VCaP (cell line): Measurements from ENCODE around the gene TMTC2.

Experiments used
- H3K27ac ChIP-seq: fragments of 450-650 bp; 2 replicates; pipeline ENCODE4 v1.5.1; 2017
- TF ChIP-seq, protein P1 (sequence below): fragments of 450-650 bp; conservative IDR thresholded peaks from 2 replicates; pipeline ENCODE4 v1.5.1; 2017; ENCODE audit warnings: mild to moderate bottlenecking, moderate library complexity

Gene TMTC2

DNA sequence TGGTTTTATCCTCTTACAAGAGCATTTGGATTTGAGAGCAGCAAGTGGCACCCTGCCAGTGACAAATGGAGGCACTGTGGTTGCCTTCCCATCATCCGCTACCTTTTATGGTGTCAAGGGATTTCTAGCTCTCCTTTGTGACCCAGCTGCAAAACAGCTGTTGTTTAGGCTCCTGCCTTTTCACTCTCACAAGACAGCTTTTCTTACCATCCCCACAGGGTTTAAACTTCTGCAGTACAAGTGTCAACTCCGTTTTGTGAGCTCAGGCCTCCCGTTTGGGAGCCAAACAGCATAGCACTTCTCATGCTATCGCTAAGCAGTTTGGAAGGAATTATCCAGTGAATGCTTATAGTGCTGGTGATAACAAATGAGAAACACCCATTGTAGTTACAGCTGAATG lies 331.4 kb downstream of the TMTC2 start:
- TF ChIP-seq, protein P1, sequence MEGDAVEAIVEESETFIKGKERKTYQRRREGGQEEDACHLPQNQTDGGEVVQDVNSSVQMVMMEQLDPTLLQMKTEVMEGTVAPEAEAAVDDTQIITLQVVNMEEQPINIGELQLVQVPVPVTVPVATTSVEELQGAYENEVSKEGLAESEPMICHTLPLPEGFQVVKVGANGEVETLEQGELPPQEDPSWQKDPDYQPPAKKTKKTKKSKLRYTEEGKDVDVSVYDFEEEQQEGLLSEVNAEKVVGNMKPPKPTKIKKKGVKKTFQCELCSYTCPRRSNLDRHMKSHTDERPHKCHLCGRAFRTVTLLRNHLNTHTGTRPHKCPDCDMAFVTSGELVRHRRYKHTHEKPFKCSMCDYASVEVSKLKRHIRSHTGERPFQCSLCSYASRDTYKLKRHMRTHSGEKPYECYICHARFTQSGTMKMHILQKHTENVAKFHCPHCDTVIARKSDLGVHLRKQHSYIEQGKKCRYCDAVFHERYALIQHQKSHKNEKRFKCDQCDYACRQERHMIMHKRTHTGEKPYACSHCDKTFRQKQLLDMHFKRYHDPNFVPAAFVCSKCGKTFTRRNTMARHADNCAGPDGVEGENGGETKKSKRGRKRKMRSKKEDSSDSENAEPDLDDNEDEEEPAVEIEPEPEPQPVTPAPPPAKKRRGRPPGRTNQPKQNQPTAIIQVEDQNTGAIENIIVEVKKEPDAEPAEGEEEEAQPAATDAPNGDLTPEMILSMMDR = no peak
- no peak overlapping the region for H3K27ac ChIP-seq

DNA sequence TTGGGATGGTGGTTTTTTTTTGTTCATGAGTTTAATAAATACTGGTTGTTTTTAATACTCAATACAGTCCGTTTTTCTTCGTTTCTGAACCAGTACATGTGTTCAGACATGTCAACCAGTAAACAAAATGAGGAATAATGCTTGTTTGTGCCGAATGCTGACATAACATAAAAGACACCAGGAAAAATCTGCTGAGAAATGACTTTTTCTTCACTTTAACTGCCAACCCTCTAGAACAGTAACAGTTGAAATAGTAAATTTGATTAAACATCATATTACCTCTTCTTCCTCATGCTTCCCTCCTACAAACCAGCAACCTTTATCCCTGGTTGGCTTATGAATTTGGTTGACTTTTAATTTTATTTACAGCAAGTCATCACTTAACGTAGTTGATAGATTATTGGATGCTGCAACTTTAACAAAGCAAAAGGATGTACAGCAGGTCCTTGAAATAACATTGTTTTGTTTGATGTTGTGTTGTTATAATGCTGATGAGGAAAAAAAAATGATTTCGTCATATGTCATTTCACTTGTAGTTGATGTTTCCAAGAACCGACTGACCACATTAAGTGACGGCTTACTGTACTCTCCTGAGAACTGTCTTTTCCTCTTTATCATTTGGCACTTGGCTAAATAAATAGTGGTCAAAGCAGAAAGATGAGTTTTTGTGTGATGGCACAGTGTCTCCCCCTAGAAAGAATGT lies 340.5 kb downstream of the TMTC2 start:
- TF ChIP-seq, protein P1 = no peak

DNA sequence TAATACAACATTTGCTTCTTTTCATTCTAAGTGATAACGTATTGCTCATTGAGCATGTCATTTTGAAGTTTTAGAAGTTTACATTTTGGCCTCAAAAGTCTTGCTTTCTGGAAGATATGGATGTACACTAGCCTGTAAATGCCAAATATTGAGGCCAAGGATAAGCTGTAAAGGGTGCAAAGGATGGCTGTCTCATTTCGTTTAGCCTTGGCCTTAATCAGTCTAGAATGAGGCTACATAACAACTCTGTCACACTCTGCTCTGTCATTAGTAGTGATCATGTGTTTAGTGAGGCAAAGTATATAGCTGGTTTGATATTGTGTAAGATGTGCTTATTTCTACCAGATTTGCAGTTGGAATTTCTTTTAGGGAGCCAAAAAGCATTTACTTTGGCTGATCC lies 344.5 kb downstream of the TMTC2 start:
- no peak overlapping the region for H3K27ac ChIP-seq
- TF ChIP-seq, protein P1 = no peak

More for the DNA sequence above, 340.5 kb downstream of the TMTC2 start:
- no peak overlapping the region for H3K27ac ChIP-seq

DNA sequence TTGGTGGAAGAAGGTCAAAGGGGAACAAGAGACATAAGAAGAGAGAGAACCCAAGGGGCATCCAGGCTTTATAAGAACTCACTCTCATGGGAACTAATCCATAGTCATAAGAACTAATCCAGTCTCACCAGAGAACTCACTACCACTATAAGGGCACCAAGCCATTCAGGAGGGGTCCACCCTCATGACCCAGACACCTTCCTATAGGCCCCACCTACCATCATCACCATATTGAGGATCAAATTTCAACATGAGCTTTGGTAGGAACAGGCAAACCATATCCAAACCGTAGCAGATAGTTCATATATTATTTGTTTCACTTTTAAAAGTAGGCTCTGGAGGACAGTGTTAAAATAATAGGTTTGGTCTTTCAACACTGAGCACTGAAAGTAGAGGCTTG lies 350.1 kb downstream of the TMTC2 start:
- no peak overlapping the region for H3K27ac ChIP-seq
- TF ChIP-seq, protein P1 = no peak

DNA sequence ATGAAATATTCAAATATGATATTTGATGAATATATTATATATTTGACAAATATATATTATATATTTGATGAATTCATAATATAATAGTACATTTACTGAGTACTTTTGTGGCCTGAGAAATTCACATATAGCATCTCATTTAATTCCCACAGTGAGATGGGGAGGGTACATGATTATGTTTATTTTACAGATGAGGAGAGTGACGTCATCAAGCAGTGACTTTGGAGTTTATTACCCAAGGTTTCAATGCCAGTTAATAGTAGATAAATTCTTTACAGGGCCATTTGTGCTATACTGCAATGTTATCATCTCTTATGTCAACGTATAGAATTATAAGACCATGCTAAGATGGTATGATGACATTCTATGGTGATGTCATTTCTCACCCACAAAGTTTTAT lies 352.7 kb downstream of the TMTC2 start:
- no peak overlapping the region for H3K27ac ChIP-seq
- TF ChIP-seq, protein P1 = no peak

DNA sequence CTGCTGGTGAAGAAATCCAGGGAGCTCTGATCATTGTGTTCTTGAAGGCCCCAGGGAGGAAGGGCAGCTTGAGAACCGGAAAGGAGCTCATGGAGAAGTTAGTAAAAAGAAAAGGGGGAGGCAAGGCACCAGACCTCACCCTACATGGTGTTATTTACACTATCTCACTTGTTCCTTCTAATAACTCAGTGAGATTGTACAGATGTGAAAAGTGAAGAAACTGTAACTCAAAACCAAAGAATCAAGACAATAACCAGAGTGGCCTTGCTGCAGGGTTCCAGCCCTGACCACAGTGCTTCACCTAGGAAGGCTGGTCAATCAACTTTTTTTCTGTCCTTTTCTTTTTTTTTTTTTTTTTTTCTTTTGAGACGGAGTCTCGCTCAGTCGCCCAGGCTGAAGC lies 353.6 kb downstream of the TMTC2 start:
- TF ChIP-seq, protein P1 = no peak
- H3K27ac ChIP-seq = no peak overlapping the region

DNA sequence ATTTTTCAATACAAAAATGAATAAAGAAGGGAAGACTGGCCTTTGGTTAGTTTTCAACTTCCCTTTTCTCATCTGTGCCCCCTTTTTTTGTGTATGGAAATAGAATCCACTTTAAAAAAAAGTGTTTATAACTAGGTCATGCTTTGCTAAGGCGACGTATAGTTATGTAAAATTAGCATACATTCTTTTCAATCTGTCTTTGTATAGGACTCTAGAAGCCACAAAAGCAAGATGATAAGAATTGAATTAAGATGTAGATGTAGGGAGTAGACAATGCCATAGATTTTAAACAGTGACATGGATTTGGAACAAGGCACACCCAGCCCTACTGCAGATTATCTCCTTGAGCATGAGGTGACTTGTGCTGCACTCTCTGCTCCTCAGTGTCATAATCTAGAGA lies 354.3 kb downstream of the TMTC2 start:
- TF ChIP-seq, protein P1 = no peak
- no peak overlapping the region for H3K27ac ChIP-seq
